Activated naive CD8-positive, alpha-beta T cell treated with anti-CD3 and anti-CD28 coated beads, Interleukin-2, amount 50 U/mL, for 24 hours (primary cell): ENCODE data around the gene TIAL1.
"Not testable (repeated sequence)": the region's sequence is repeated elsewhere in the genome, so short reads cannot be mapped to it uniquely, and the experiment has no call there.

ENCODE experiments used
- ATAC-seq: fragments of 150-1000 bp; cut with Tn5 transposase; one replicate; pipeline ENCODE4 v1.10.0; 2021
- DNase-seq: peaks from one replicate; pipeline ENCODE4 v3.0.0; 2021
- H3K27ac Mint-ChIP-seq: one replicate; pipeline ENCODE4 v1.8.0; 2021; ENCODE audit warnings: mild to moderate bottlenecking, mixed read lengths
- H3K27me3 Mint-ChIP-seq: one replicate; pipeline ENCODE4 v1.8.0; 2021; ENCODE audit warnings: mixed read lengths
- H3K36me3 Mint-ChIP-seq: one replicate; pipeline ENCODE4 v1.8.0; 2021; ENCODE audit warnings: low read depth, mixed read lengths
- H3K4me1 Mint-ChIP-seq: one replicate; pipeline ENCODE4 v1.8.0; 2021; ENCODE audit warnings: mixed read lengths
- H3K4me3 Mint-ChIP-seq: one replicate; pipeline ENCODE4 v1.8.0; 2021; ENCODE audit warnings: mild to moderate bottlenecking, moderate library complexity, mixed read lengths
- H3K9me3 Mint-ChIP-seq: one replicate; pipeline ENCODE4 v1.8.0; 2021; ENCODE audit warnings: mixed read lengths

The TIAL1 gene

DNA sequence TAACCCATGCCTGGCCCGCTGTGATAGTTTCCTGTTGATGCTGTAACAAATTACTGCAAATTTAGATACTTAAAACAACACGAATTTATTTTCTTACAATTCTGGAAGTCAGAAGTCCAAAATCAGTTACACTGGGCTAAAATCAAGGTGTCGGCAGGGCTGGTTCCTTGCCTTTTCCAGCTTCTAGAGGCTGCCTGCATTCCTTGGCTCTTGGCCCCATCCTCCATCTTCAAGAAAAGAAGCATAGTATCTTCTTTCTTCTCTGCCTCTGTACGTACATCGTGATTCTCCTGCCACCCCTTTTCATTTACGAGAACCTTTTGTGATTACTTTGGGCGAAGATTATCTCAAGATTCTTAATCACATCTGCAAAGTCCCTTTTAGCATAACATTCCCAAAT is 1.6 kb upstream of the TIAL1 start:
- ATAC-seq (no peak), DNase-seq (no peak)
- peak overlapping the region; percentile 6 for H3K4me3 Mint-ChIP-seq
- peaks cover 45% of the 10 kb centered on the region for H3K36me3 Mint-ChIP-seq
- peaks cover 40% of the 10 kb centered on the region for H3K4me1 Mint-ChIP-seq
- H3K9me3 Mint-ChIP-seq: no peaks in the 10 kb centered on the region
- H3K27ac Mint-ChIP-seq: no peak overlapping the region
- no peaks in the 10 kb centered on the region for H3K27me3 Mint-ChIP-seq

GRCh38 chr10:119597405-119598186 is 832 bp upstream of the TIAL1 start:
- no peak for DNase-seq
- ATAC-seq: no peak
- Mint-ChIP-seq H3K4me3 (peak overlapping the region; percentile 93), H3K36me3 (peaks cover 51% of the 10 kb centered on the region), H3K4me1 (peaks cover 48% of the 10 kb centered on the region), H3K27ac (peak overlapping the region; percentile 93), H3K9me3 (no peaks in the 10 kb centered on the region), H3K27me3 (no peaks in the 10 kb centered on the region)

- peaks cover 59% of the 10 kb centered on the region for H3K36me3 Mint-ChIP-seq
- peak; percentile 74 for DNase-seq
- ATAC-seq: peak; percentile 15
- H3K9me3 Mint-ChIP-seq: no peaks in the 10 kb centered on the region
- H3K4me1 Mint-ChIP-seq: peaks cover 60% of the 10 kb centered on the region
- H3K27ac Mint-ChIP-seq: peak overlapping the region; percentile 93
- H3K4me3 Mint-ChIP-seq: peak overlapping the region; percentile 93
- no peaks in the 10 kb centered on the region for H3K27me3 Mint-ChIP-seq
These were observed 868 bp downstream of the TIAL1 start for GRCh38 chr10:119595676-119596515.

GRCh38 chr10:119595134-119595675 is 1.6 kb downstream of the TIAL1 start:
- H3K9me3 Mint-ChIP-seq: no peaks in the 10 kb centered on the region

DNA sequence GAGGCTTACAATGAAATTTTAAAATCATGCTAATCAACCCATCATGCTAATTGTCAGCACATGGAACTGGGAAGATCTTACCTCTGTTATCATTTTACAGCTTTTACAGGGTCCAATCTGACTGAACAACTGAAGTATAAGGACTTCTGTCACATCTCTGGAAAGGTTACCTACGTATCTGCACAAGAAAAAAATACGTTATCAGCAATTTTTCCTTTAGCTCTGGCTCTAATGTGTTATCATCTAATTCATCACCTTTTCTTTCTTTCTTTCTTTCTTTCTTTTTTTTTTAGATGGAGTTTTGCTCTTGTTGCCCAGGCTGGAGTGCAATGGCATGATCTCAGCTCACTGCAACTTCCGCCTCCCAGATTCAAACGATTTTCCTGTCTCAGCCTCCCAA is 8.7 kb downstream of the TIAL1 start:
- H3K27me3 Mint-ChIP-seq: no peaks in the 10 kb centered on the region
- DNase-seq (no peak), ATAC-seq (no peak)
- H3K9me3 Mint-ChIP-seq: no peaks in the 10 kb centered on the region
- H3K36me3 Mint-ChIP-seq: peaks cover 29% of the 10 kb centered on the region
- peaks cover 28% of the 10 kb centered on the region for H3K4me1 Mint-ChIP-seq
- no peak overlapping the region for H3K4me3 Mint-ChIP-seq
- H3K27ac Mint-ChIP-seq: no peak overlapping the region

More at GRCh38 chr10:119595134-119595675, 1.6 kb downstream of the TIAL1 start:
- peaks cover 60% of the 10 kb centered on the region for H3K4me1 Mint-ChIP-seq
- peak overlapping the region; percentile 93 for H3K4me3 Mint-ChIP-seq
- no peaks in the 10 kb centered on the region for H3K27me3 Mint-ChIP-seq
- ATAC-seq (no peak), DNase-seq (no peak)
- H3K36me3 Mint-ChIP-seq: peaks cover 57% of the 10 kb centered on the region
- peak overlapping the region; percentile 93 for H3K27ac Mint-ChIP-seq

DNA sequence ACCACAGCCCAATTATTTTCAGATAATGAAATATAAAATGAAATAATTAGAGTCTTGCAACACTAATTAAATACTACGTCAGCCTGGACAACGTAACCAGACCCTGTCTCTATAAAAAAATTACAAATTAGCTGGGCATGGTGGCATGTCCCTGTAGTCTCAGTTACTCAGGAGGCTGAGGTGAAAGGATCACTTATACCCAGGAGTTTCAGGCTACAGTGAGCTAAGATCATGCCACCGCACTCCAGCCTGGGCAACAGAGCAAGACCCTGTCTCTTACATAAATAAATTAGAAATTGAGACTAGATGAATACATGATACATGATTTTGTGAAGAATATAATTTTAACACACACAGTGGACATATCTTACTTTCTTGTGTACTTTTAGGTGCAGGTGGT is 18.4 kb downstream of the TIAL1 start:
- ATAC-seq (no peak), DNase-seq (no peak)
- Mint-ChIP-seq H3K4me3 (no peak overlapping the region), H3K27me3 (no peaks in the 10 kb centered on the region), H3K9me3 (no peaks in the 10 kb centered on the region), H3K4me1 (peaks cover 24% of the 10 kb centered on the region), H3K36me3 (peaks cover 56% of the 10 kb centered on the region), H3K27ac (no peak overlapping the region)

DNA sequence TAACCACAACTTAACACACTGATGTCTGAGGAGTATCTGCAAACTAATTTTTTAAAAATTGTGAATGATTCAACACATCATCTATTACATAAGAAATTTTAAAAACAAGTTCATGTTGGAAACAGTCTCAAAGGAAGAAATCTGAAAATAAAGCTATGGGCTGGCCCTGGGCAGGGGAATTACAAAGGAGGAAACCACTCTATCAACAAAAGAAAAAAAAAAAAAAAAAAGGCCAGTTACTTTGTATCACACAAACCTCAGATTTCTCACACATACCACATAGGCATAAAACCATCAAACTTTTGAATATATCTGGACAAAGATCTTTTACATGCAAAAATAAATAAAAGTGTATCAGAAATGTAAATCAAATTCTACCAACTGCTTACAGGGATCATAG is 20.8 kb downstream of the TIAL1 start:
- Mint-ChIP-seq H3K36me3 (peaks cover 51% of the 10 kb centered on the region), H3K27ac (peak overlapping the region; percentile 17), H3K9me3 (no peaks in the 10 kb centered on the region), H3K27me3 (no peaks in the 10 kb centered on the region), H3K4me3 (no peak overlapping the region), H3K4me1 (peaks cover 21% of the 10 kb centered on the region)
- ATAC-seq: no peak
- DNase-seq: no peak

GRCh38 chr10:119575506-119575905 is 21.3 kb downstream of the TIAL1 start:
- DNase-seq (no peak), ATAC-seq (peak; percentile 77)
- Mint-ChIP-seq H3K36me3 (peaks cover 51% of the 10 kb centered on the region), H3K4me1 (peaks cover 21% of the 10 kb centered on the region), H3K27ac (peak overlapping the region; percentile 17), H3K4me3 (no peak overlapping the region), H3K27me3 (no peaks in the 10 kb centered on the region), H3K9me3 (no peaks in the 10 kb centered on the region)

- Mint-ChIP-seq H3K27ac (no peak overlapping the region), H3K4me3 (no peak overlapping the region)
- ATAC-seq: no peak
These were observed 28.8 kb downstream of the TIAL1 start for GRCh38 chr10:119567978-119568377.

DNA sequence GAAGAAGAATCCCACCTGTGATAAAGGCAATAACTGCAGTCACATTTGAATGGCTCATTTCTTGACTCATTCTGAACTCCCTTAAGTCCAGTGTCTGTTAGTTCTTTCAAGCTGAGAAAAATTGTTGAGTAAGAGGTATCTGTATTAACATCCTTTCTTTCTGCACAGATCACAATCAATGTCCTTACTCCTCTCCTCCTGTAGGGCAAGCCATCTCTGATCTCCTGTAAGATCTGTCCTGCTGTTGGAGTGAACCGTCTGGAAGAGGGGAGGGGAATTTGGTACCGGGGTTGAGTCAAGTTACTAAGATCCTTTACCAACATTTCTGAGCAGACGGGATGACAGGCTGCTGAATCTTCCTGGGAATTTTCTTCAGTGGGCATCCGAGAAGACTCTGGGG is 34.7 kb downstream of the TIAL1 start:
- Mint-ChIP-seq H3K36me3 (no peaks in the 10 kb centered on the region), H3K9me3 (no peaks in the 10 kb centered on the region), H3K27me3 (no peaks in the 10 kb centered on the region), H3K4me3 (no peak overlapping the region), H3K4me1 (no peaks in the 10 kb centered on the region), H3K27ac (no peak overlapping the region)
- no peak for DNase-seq
- ATAC-seq: no peak

More at GRCh38 chr10:119567978-119568377, 28.8 kb downstream of the TIAL1 start:
- no peaks in the 10 kb centered on the region for H3K9me3 Mint-ChIP-seq
- peaks cover 5% of the 10 kb centered on the region for H3K36me3 Mint-ChIP-seq
- peaks cover 2% of the 10 kb centered on the region for H3K4me1 Mint-ChIP-seq
- no peaks in the 10 kb centered on the region for H3K27me3 Mint-ChIP-seq
- DNase-seq: no peak

DNA sequence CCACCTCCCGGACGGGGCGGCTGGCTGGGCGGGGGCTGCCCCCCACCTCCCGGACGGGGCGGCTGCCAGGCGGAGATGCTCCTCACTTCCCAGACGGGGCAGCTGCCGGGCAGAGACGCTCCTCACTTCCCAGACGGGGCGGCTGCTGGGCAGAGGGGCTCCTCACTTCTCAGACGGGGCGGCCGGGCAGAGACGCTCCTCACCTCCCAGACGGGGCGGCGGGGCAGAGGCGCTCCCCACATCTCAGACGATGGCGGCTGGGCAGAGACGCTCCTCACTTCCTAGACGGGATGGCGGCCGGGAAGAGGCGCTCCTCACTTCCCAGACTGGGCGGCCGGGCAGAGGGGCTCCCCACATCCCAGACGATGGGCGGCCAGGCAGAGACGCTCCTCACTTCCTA is 37.3 kb downstream of the TIAL1 start:
- not testable (repeated sequence) for DNase-seq, H3K4me3 Mint-ChIP-seq, H3K9me3 Mint-ChIP-seq, H3K36me3 Mint-ChIP-seq, H3K27me3 Mint-ChIP-seq, ATAC-seq, H3K27ac Mint-ChIP-seq, H3K4me1 Mint-ChIP-seq

DNA sequence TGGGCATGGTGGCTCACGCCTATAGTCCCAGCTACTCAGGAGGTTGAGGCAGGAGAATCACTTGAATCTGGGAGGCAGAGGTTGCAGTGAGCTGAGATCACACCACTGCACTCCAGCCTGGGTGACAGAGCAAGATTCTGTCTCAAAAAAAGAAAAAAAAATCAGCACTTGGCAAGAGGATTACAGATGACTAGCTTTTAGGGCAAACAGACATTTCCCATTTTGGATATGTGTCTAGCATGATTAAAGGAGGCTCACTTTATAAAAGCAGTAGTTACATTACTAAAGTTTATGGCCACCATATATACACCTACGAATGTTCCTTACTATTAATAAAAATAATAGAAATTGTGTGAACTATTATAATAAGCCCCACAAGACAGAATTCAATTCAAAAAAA is 40.7 kb downstream of the TIAL1 start:
- not testable (repeated sequence) for H3K36me3 Mint-ChIP-seq, H3K27me3 Mint-ChIP-seq, H3K4me3 Mint-ChIP-seq, H3K27ac Mint-ChIP-seq, H3K9me3 Mint-ChIP-seq, DNase-seq, H3K4me1 Mint-ChIP-seq, ATAC-seq

DNA sequence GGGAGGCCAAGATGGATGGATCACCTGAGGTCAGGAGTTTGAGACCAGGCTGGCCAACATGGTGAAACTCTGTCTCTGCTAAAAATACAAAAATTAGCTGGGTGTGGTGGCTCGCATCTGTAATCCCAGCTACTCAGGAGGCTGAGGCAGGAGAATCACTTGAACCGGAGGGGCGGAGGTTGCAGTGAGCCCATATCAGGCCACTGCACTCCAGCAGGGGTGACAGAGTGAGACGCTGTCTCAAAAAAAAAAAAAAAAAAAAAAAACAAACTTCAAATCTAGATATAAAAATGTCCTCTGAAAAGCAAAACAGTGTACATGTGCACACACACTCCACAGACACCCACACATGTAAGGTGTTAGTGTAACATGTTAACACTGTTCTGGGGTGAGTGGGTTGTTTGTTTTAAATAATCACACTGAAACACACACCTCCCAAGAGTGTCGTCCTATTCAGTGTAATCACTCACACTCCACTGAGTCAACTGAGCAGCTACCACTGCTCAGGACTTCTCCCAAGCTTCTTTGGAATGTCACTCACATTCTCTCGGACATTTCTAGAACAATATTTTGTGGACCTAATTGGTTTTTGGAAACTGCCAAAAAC is 41.5 kb downstream of the TIAL1 start:
- ATAC-seq (no peak), DNase-seq (no peak)
- H3K27ac Mint-ChIP-seq: no peak overlapping the region
- no peaks in the 10 kb centered on the region for H3K27me3 Mint-ChIP-seq
- no peak overlapping the region for H3K4me3 Mint-ChIP-seq
- no peaks in the 10 kb centered on the region for H3K4me1 Mint-ChIP-seq
- no peaks in the 10 kb centered on the region for H3K36me3 Mint-ChIP-seq
- H3K9me3 Mint-ChIP-seq: no peaks in the 10 kb centered on the region

- Mint-ChIP-seq H3K9me3 (no peaks in the 10 kb centered on the region), H3K36me3 (no peaks in the 10 kb centered on the region), H3K27ac (no peak overlapping the region), H3K4me3 (no peak overlapping the region), H3K27me3 (peaks cover 6% of the 10 kb centered on the region), H3K4me1 (no peaks in the 10 kb centered on the region)
- no peak for ATAC-seq
- no peak for DNase-seq
These were observed 45.9 kb downstream of the TIAL1 start for GRCh38 chr10:119550827-119551226.
